ENCODE results near the gene TTC28. TPM values are rescaled to one million over a fixed set of nuclear protein-coding genes. Genes with fewer than 3 reads are reported as not detected.

Gene TTC28
- total RNA-seq, 4 donors from 2014 or later, result 10.2 to 23.8 (median 13.4) TPM

- no peak overlapping the region for H3K4me3 ChIP-seq (ENCODE audit: low read depth, poor library complexity, severe bottlenecking)
- TF ChIP-seq, protein P1, sequence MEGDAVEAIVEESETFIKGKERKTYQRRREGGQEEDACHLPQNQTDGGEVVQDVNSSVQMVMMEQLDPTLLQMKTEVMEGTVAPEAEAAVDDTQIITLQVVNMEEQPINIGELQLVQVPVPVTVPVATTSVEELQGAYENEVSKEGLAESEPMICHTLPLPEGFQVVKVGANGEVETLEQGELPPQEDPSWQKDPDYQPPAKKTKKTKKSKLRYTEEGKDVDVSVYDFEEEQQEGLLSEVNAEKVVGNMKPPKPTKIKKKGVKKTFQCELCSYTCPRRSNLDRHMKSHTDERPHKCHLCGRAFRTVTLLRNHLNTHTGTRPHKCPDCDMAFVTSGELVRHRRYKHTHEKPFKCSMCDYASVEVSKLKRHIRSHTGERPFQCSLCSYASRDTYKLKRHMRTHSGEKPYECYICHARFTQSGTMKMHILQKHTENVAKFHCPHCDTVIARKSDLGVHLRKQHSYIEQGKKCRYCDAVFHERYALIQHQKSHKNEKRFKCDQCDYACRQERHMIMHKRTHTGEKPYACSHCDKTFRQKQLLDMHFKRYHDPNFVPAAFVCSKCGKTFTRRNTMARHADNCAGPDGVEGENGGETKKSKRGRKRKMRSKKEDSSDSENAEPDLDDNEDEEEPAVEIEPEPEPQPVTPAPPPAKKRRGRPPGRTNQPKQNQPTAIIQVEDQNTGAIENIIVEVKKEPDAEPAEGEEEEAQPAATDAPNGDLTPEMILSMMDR (IDR thresholded peaks at IDR 0.05), result no peak
- TF ChIP-seq POLR2A (IDR thresholded peaks at IDR 0.05), result no peak
- intact Hi-C loops (cut with DNase I; ENCODE audit: low total_unique reads), result no loop called here
- peak in 1 of 2 donors; percentile 27 for DNase-seq (ENCODE audit: low spot score in 2 of 2)
- 50 to 53% methylated on average over 2 of the region's 2 CpGs for WGBS, 2 donors
These were observed 537.2 kb downstream of the TTC28 start for GRCh38 chr22:28142361-28142961.

GRCh38 chr22:28141614-28142013 is 538.0 kb downstream of the TTC28 start:
- no peak for TF ChIP-seq POLR2A (IDR thresholded peaks at IDR 0.05)
- TF ChIP-seq, protein P1 (IDR thresholded peaks at IDR 0.05), result no peak
- 48 to 66% methylated on average over 2 of the region's 2 CpGs for WGBS, 2 donors
- DNase-seq (ENCODE audit: low spot score in 2 of 2), result no peak
- intact Hi-C loops (cut with DNase I; ENCODE audit: low total_unique reads), result no loop called here
- H3K4me3 ChIP-seq (ENCODE audit: low read depth, poor library complexity, severe bottlenecking), result no peak overlapping the region

DNA sequence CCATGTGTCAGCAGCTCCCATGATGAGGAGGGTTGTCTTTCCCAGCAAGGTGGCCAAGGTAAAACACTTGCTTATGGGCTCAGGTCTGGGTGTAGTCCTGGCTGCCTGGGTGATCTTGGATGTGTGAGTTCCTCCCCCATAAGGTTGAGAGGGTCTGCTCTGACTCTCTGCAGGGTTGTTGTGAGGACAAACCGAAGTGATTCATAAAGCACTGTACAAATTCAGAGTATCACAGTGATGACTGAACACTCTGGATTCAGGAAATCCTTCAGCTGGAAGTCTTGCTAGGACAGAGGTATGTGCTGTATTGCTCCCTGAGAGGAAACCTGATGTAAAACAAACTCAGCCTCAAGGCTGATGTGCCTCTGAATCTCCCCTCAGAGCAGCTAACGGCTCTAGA is 539.7 kb downstream of the TTC28 start:
- intact Hi-C loops (cut with DNase I; ENCODE audit: low total_unique reads), result no loop called here
- TF ChIP-seq, protein P1 (IDR thresholded peaks at IDR 0.05), result no peak
- no peak for TF ChIP-seq POLR2A (IDR thresholded peaks at IDR 0.05)
- H3K4me3 ChIP-seq (ENCODE audit: low read depth, poor library complexity, severe bottlenecking), result no peak overlapping the region

DNA sequence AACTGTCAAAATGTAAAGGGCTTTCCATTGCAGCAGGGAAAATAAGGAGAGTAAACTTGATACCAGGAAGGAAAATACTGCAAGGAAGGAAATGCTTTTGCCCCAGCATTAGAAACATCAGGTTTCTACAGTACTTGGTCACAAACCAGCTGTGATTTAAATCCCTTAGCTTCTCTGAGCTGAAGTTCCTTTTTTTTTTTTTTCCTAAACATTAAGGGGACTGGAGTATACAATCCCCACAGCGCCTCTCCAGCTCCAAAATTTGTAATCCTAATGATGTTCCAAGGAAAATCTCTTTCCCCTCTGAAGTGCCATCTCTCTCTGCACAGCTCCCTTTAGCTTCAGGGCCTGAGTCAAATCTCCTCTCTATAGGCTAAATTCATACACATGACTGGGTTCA is 540.1 kb downstream of the TTC28 start:
- 93 to 100% methylated on average over 1 of the region's 1 CpG for WGBS, 2 donors
- H3K4me3 ChIP-seq (ENCODE audit: low read depth, poor library complexity, severe bottlenecking), result no peak overlapping the region
- intact Hi-C loops (cut with DNase I; ENCODE audit: low total_unique reads), result no loop called here
- DNase-seq (ENCODE audit: low spot score in 2 of 2), result no peak
- TF ChIP-seq, protein P1 (IDR thresholded peaks at IDR 0.05), result no peak
- TF ChIP-seq POLR2A (IDR thresholded peaks at IDR 0.05), result no peak

More for the DNA sequence above, 539.7 kb downstream of the TTC28 start:
- 87 to 100% methylated on average over 2 of the region's 2 CpGs for WGBS, 2 donors
- no peak for DNase-seq (ENCODE audit: low spot score in 2 of 2)

DNA sequence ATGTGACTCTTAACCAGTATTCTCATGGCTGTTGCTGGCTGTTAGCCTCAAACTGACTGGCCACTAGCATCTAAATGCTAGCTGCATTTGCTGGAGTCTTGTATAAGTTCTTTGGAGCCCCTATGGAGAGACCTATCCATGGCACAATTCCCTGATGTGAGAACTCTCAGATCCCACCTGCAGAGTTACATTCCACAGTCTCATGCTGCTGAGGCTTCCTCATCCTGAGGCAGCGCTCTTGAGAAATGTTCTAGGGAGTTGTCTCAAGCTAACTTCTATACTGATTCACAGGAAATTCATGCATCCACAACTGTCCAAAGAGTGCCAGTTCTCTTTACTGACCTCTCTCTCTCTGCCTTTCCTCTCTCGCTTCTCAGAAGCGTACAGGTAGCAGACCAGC is 542.6 kb downstream of the TTC28 start:
- no peak overlapping the region for H3K4me3 ChIP-seq (ENCODE audit: low read depth, poor library complexity, severe bottlenecking)
- intact Hi-C loops (cut with DNase I; ENCODE audit: low total_unique reads), result no loop called here
- TF ChIP-seq, protein P1 (IDR thresholded peaks at IDR 0.05), result no peak
- TF ChIP-seq POLR2A (IDR thresholded peaks at IDR 0.05), result no peak
- 96 to 100% methylated on average over 3 of the region's 3 CpGs for WGBS, 2 donors
- no peak for DNase-seq (ENCODE audit: low spot score in 2 of 2)

GRCh38 chr22:28132466-28132865 is 547.2 kb downstream of the TTC28 start:
- intact Hi-C loops (cut with DNase I; ENCODE audit: low total_unique reads), result no loop called here
- WGBS, 2 donors, result 89 to 96% methylated on average over 2 of the region's 2 CpGs
- TF ChIP-seq POLR2A (IDR thresholded peaks at IDR 0.05), result no peak
- TF ChIP-seq, protein P1 (IDR thresholded peaks at IDR 0.05), result no peak

More at GRCh38 chr22:28132466-28132865, 547.2 kb downstream of the TTC28 start:
- DNase-seq (ENCODE audit: low spot score in 2 of 2), result no peak
- H3K4me3 ChIP-seq (ENCODE audit: low read depth, poor library complexity, severe bottlenecking), result no peak overlapping the region

Measured in lower leg skin (tissue), 4 donors.